Astrocyte of the spinal cord (primary cell): ENCODE measurements around the gene CRCP.
A peak's percentile ranks its signal among the peaks of the same experiment; 100 is the strongest.

Experiments used
- DNase-seq: peaks from one replicate; pipeline ENCODE4 v3.0.0; 2011; ENCODE audit warnings: low read depth, low spot score
- H3K4me3 ChIP-seq: 2 replicates; pipeline ENCODE4 v1.5.1; 2011; ENCODE audit warnings: low read depth, mild to moderate bottlenecking, low read length, moderate library complexity
- in situ Hi-C: cut with HindIII; loops from 2 replicates; pipeline ENCODE4 v1.10.0; 2017; ENCODE audit warnings: low sequenced_read_pairs
- TF ChIP-seq, protein P1 (sequence below): IDR thresholded peaks from 2 replicates; pipeline ENCODE4 v1.5.1; 2012; ENCODE audit warnings: low read depth, mild to moderate bottlenecking, low read length, inconsistent platforms

CRCP gene

DNA sequence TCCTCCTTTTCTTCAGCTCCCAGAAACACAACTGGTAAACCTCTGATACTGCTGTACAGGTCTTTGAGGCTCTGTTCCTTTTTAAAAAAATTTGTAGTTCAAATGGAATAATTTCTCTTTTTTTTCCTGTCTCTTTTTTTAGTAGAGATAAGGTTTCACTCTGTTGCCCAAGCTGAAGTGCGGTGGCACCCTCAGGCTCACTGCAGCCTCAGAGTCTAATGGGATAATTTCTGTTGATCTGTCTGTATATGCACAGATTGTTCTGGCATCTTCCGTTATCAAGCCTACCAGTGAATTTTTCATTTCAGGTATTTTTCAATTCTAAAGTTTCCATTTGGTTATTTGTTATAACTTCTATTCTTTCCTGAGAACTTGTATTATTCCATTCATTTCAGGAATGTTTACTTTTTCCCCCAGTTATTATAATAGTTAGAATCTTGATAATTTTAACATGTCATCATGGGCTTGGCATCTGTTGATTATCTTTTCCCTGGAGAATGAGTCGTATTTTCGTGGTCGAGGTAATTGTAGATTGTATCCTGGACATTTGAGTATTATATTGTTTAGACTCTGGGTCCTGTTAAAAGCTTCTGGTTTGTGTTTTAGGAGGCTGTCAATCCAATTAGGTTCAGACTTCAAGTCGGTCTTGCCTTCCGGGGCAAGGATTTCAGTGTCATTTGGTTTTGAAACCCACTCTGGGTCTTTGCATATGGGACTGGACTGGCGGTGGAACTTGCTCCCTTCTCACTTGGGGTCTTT, 24.5 kb downstream of the CRCP start:
- H3K4me3 ChIP-seq, result no peak overlapping the region
- in situ Hi-C loops, result no loop called here
- DNase-seq, result peak; percentile 16
- TF ChIP-seq, protein P1, sequence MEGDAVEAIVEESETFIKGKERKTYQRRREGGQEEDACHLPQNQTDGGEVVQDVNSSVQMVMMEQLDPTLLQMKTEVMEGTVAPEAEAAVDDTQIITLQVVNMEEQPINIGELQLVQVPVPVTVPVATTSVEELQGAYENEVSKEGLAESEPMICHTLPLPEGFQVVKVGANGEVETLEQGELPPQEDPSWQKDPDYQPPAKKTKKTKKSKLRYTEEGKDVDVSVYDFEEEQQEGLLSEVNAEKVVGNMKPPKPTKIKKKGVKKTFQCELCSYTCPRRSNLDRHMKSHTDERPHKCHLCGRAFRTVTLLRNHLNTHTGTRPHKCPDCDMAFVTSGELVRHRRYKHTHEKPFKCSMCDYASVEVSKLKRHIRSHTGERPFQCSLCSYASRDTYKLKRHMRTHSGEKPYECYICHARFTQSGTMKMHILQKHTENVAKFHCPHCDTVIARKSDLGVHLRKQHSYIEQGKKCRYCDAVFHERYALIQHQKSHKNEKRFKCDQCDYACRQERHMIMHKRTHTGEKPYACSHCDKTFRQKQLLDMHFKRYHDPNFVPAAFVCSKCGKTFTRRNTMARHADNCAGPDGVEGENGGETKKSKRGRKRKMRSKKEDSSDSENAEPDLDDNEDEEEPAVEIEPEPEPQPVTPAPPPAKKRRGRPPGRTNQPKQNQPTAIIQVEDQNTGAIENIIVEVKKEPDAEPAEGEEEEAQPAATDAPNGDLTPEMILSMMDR, result no peak

DNA sequence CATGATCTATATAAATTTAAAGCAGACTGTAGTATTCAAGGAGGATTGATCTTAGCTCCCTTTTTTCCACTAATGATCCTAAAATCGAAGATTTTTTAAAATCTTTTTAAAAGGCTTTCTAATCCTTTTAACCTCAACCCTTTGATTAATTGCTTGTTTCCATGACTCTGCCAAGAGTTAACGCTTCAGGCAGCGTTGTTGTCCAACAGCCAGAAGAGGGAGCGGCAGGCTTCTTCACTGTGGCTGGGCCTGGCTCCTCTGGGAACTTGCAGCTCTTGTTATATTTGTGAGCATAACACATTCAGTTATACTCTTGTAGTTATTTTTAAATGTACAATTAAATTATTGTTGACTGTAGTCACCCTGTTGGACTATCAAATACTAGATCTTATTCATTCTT, 26.3 kb downstream of the CRCP start:
- DNase-seq, result peak; percentile 86
- TF ChIP-seq, protein P1, result peak; percentile 86
- in situ Hi-C loops, result no loop called here
- H3K4me3 ChIP-seq, result no peak overlapping the region

DNA sequence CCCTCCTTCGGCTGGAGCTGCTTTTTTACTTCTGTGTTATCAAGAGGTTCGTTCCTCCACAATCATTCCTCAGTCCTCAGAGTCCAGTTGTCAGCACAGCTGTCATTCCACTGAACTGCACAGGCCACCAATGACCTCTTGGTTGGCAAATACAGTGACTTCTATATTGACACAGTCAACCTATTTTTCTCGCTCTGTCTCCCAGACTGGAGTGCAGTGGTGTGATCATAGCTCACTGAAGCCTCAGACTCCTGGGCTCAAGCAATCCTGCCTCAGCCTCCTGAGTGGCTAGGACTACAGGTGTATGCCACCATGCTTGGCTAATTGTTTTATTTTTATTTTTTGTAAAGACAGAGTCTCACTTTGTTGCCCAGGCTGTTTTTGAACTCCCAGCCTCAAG, 27.7 kb downstream of the CRCP start:
- TF ChIP-seq, protein P1, result no peak
- no peak for DNase-seq
- in situ Hi-C loops, result no loop called here
- H3K4me3 ChIP-seq, result no peak overlapping the region

DNA sequence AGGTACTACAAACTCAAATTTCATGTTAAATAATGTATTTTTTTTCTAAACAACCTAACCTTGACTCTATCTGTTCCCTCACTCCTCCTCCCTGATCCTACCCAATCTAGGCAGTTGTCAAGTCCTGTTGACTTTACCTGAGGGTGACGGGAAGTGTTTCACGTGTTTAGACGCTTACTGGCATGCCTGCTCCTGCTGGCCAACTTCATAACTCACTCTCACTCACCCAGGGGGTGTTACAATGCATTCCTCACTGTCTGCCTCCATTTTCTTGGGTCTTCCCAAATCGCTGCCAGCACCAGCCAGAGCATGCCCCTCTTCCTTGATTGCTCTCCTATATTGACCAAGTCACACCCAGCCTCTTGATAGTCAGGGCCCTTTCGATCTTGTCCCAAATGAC, 28.3 kb downstream of the CRCP start:
- in situ Hi-C loops, result no loop called here
- TF ChIP-seq, protein P1, result no peak
- DNase-seq, result no peak
- H3K4me3 ChIP-seq, result no peak overlapping the region

DNA sequence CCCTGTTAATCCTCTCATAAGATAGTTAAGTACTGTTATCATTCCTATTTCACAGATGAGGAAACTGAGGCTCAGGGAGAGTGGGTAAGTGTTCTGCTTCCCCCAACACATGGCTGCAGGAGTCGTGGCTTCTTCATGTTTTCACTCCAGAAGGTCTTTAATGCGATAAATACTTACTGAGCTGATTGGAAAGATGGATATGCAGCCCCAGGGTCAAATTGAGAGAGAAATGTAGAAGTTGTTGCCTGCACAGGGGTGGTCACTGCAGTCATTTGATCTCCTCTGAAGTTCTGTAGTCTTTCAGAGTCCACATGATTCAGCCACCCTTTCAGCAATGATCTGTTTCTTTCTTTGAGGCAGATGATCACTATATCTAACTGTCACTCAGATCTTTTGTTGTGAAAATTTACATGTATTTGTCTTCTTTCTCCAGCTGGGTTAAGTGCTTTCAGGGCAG, 29.3 kb downstream of the CRCP start:
- in situ Hi-C loops, result no loop called here
- H3K4me3 ChIP-seq, result no peak overlapping the region
- DNase-seq, result no peak
- TF ChIP-seq, protein P1, result no peak

DNA sequence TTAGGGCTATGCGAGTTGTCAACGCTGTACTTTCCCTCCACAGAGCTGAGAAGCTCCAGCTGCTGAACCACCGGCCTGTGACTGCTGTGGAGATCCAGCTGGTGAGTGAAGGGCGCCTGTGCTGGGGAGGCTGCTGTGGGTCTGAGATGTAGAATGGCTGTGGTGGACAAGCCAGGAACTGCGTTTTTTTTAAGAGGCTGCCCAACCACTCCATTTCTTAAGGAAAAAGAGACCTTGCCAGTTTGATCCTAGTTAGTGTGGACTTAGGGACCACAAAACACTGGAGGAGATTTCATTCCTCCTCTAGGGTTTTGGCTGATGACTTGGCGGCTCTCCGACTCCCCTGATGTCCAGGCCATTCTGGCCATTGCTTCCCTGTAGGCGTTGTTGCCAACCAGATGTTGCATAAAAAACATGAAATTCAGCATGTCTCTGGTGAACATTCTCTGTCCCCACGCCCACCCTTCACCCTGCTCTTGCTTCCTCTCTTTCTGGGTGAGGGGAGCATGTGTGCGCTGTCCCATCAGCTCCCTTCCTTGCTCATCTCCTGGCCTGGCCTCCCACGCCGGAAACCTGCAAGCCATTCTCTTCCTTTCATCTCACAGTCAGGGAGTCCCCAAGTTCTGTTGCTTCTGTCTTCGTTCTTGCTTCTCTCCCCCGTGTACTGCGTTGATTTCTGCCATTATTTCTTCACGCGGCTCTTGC, 30.9 kb downstream of the CRCP start:
- in situ Hi-C loops, result no loop called here
- no peak overlapping the region for H3K4me3 ChIP-seq
- DNase-seq, result no peak
- TF ChIP-seq, protein P1, result no peak
